Activated CD4-positive, alpha-beta T cell treated with anti-CD3 and anti-CD28 coated beads, Interleukin-2, Interleukin-6, amounts not matched to agents 100 ng/mL and 50 ng/mL, durations not matched to agents 16 hours and 8 hours (primary cell): Measurements from ENCODE around the gene RPL41.
A peak's percentile ranks its signal among the peaks of the same experiment; 100 is the strongest.
"Not testable (repeated sequence)": the region's sequence is repeated elsewhere in the genome, so short reads cannot be mapped to it uniquely, and the experiment has no call there.

Source experiments
- DNase-seq: peaks from one replicate; pipeline ENCODE4 v3.0.0-alpha.2; 2020

Gene RPL41

DNA sequence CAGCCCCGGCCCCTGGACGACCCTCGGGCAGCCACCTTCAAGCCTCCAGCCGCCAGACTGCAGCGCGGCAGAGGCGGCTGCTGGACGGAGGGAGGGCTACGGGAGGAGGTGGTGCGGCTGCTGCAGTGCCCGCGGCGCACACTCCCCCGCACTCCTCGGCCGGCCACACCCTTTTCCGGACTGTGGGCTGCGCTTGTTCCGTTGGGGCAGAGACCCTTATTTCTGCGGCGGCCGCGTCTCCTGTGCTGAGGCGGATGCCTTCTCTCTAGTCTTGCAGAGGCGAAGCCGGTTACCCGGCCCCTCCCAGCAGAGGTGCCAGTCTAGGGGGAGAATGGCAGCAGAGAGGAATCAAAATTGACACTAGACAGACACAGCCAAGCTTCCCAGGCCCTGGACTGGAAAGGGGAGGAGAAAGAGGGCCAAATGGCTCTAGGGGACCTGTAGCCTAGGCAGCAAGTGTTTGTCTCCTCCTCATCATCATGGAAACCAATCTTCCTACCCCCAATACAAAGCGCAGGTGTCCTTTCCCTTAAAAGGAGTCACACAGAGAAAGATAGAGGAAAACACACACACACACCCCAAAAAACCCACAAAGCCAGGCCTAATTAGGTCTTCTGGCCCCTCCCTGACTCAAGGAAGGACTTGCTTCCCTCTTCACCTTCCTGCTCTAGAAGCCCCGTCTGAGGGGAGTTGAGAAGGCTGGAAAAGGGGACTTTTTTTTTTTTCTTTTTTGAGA is 12.9 kb downstream of the RPL41 start:
- DNase-seq = peak; percentile 85

DNA sequence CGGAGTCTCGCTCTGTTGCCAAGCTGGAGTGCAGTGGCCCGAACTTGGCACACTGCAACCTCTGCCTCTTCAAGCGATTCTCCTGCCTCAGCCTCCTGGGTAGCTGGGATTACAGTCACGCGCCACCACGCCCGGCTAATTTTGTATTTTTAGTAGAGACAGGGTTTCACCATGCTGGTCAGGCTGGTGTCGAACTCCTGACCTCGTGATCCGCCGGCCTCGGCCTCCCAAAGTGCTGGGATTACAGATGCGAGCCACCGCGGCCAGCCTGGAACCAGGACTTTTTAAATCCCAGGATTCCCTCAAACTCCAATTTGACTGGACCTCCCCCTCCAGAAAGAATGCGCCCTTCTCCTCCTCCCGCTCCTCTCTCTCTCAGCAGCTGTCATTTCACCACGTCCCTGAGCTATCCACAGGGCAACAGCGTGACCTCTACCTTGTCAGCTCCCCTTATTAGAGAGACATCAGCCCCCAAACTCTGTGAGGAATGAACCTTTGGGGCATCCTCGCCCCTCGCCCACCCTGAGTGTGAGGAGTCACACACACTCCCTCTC is 13.6 kb downstream of the RPL41 start:
- no peak for DNase-seq

GRCh38 chr12:56130876-56131275 is 14.4 kb downstream of the RPL41 start:
- DNase-seq = no peak

- DNase-seq = no peak
Observed at GRCh38 chr12:56134897-56135296, 18.5 kb downstream of the RPL41 start.

- no peak for DNase-seq
Observed at GRCh38 chr12:56137853-56138571, 21.6 kb downstream of the RPL41 start.

DNA sequence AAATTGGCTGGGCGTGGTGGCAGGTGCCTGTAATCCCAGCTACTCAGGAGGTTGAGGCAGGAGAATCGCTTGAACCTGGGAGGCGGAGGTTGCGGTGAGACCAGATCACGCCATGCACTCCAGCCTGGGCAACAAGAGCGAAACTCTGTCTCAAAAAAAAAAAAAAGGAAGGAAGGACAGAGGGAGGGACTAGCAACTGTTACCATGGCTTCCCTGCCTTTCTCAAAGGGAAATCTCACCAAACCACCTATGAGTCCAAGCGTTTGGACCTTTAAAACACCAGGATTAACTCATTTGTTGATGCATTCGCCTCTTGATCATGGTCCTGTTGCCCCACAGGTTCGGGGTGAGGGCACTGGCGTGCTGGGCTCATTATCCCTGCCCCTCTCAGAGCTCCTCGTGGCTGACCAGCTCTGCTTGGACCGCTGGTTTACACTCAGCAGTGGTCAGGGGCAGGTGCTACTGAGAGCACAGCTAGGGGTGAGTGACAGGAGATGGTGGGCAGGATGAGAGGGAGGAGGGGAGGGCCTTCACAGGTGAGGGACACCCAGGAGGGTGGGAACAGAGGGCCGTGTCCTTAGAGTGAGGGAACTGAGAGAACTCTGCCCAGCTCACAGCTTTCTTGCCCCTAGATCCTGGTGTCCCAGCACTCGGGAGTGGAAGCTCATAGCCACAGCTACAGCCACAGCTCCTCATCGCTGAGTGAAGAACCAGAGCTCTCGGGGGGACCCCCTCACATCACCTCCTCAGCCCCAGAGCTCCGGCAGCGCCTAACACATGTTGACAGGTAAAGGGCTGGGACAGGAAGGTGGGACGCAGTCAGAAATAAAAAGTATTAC is 25.7 kb downstream of the RPL41 start:
- no peak for DNase-seq

DNA sequence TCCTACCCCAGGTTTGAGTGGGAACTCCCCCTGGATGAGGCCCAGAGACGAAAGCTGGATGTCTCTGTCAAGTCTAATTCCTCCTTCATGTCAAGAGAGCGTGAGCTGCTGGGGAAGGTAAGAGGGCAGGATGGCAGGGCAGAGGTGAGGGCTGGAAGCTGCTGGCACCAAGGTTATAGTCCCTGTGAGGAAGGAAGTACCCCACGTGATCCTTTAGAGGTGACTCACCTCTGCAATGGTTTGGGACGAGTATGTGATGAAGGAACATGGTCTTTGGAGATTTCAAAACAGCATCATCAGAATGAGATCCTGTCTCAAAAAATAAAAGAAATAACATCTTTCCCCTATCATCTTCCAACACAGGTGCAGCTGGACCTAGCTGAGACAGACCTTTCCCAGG is 26.8 kb downstream of the RPL41 start:
- no peak for DNase-seq

- no peak for DNase-seq
Observed at GRCh38 chr12:56143870-56144269, 27.4 kb downstream of the RPL41 start.

DNA sequence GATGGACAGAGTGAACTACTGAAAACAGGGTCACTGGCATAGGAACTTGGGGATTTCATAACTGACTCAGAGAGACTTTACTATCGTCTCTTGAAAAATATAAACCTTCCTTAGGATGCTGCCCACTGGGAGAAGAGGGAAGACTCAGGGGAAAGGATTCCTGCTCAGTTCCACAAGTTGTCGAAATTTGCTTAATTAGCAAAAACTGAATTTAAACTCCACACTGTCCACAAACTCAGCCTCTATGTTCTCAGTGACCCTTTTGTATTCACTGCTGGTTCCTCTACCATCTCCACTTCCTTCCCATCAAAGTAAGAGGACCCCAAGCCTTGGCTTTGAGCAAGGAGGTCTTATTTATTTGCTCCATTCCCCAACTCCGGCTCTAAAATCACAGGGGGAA is 28.8 kb downstream of the RPL41 start:
- DNase-seq = no peak

DNA sequence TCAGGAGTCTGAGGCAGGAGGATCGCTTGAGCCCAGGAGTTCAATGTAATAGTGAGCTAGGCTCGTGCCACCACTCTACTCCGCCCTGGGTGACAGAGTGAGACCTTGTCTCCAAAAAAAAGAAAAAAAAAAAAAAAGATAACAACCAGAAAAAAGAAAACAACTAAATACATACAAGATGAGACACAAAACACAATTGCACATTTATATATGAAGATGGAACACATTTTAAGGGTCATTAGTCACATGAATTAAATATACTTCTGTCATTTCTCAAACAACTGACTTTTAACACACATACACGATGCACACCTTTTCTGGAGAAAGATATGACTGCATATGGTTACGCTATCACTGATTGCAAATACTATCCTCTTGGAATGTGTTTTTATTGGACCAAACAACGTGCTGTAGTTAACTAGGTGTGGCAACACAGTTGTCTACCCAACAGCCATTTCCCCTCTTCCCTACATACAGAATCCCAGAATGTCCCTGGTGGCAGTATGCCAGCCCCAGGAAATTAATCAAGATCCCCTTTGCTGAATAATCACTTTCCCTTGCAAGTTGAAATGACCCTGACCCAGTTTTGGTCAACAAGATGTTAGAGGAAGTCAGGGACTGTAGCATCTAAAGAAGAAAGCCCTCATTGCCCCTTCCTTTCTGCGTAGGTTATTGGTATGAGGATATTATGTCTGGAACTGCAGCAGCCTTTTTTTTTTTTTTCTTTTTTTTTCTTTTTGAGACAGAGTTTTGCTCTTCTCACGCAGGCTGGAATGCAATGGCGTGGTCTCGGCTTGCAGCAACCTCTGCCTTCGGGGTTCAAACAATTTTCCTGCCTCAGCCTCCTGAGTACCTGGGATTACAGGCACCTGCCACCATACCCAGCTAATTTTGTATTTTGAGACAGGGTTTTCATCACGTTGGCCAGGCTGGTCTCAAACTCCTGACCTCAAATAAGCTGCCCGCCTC is 30.3 kb downstream of the RPL41 start:
- no peak for DNase-seq

DNA sequence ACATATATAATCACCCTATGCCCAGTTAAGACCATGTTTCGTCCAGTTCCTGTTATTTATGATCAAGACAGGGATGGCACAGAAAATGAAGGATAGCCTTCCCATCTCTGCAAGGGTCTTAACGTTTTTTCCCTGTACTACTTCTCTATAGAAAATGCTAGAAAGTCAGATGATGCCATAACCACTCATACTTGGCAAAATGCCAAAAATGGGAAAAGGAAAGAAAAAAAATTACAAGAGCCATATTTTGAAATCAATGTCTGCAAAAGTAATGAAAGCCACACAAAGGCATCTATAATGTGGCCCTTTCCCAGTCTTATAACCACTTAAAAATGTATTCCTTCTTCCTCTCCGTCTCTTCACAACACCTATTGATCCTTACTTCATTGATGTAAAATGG is 34.1 kb downstream of the RPL41 start:
- no peak for DNase-seq

GRCh38 chr12:56151672-56152131 is 35.3 kb downstream of the RPL41 start:
- peak; percentile 79 for DNase-seq

DNA sequence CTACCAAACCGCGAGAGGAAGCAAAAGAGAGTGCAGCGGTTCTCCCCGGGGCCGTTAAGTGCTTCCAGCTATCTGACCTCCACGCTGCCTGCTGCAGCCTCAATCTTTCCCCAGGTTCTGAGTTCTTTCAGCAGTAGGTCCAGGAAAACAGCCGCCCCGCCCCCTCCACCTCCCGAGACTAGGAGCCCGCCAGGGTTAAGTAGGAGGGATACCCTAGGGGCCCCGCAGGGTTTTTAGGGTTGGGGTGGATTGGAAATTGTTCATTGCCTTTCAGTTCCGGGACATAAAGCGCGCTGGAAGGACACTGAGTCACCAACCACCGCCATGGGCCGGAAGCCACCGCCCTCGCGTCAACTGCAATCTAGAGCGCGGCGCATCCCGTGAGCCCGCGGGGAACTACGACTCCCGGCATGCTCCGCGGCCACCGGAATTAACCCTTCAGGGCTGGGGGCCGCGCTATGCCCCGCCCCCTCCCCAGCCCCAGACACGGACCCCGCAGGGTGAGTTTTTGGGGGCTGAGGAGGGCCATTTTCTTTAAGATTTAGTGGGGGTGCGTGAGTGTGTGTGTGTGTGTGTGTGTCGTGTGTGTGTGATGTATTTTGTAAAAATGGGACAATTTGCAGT is 35.8 kb downstream of the RPL41 start, which contains the start of gene MYL6B:
TSS of gene MYL6B (plus strand) at position 456 of the 624 bp plus-strand sequence. CDS start 1,332 bp downstream, outside the sequence.
- DNase-seq = peak; percentile 96

DNA sequence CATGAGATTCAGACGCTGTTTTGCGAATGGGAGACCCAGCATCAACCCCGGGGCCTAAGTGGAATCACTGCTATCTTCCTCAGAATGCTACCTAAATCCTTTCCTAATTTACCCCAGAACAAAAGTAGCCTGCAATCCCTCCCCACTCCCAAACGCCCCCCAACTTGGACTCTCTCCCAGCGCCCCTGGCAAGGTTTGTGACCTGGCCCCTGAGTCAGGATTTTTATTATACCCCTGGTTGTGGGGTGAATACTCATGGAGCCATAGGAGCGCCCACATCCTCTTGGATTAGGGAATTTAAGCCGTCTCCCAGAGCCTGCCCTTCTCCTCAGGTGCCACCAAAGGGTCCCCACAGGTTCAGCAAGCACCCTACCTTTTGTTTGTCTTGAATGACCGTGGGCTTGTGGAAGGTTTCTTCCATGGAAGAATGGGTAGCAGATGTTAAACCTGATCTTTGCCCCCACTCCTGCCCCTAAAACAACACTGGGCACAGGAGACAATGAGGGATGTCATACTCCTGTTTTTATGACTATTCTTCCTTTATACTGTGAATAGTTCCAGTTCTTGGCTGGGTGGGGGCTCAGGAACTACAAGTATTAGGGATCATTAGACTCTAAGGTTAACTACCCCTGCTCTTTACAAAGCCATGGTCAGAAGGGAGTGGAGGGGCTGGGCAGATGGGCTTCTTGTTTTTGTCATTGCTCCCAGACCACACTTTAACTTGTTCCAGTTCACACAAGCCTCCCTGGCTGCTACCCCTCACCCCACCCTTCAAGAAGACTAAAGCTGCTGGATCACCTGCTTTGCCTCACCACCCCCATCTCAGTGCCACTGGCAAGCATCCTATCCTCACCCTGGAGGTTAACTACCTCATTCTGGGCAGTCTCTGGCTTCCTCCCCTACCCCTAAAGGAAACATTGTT is 36.6 kb downstream of the RPL41 start:
- no peak for DNase-seq

DNA sequence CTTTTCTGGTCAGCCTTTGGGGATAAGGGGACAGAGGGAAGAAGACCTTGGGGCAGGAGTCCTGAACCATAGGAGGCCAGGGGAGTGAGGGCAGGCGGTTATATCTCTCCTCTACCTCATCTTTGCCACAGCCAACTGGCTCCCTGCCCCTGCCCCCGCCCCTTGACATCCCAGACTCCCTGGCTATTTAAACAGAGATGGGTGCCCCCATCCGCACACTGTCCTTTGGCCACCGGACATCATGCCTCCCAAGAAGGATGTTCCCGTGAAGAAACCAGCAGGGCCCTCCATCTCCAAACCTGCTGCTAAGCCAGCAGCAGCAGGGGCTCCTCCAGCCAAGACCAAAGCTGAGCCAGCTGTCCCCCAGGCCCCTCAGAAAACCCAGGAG is 37.2 kb downstream of the RPL41 start:
- DNase-seq = no peak

- no peak for DNase-seq
Observed at GRCh38 chr12:56154246-56154771, 37.9 kb downstream of the RPL41 start.

DNA sequence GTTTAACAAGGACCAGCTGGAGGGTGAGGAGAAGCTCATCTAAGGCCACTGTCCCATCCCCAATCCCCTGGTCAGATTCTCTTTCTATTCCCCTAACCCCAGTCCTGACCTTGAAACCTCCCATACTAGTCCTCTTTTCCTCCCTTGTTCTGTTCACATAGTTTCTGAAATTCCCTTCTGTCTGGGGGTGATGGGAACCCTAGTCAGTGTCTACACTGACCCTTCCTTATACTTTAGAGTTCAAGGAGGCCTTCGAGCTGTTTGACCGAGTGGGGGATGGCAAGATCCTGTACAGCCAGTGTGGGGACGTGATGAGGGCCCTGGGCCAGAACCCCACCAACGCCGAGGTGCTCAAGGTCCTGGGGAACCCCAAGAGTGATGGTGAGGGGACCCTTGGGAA is 38.4 kb downstream of the RPL41 start:
- no peak for DNase-seq

DNA sequence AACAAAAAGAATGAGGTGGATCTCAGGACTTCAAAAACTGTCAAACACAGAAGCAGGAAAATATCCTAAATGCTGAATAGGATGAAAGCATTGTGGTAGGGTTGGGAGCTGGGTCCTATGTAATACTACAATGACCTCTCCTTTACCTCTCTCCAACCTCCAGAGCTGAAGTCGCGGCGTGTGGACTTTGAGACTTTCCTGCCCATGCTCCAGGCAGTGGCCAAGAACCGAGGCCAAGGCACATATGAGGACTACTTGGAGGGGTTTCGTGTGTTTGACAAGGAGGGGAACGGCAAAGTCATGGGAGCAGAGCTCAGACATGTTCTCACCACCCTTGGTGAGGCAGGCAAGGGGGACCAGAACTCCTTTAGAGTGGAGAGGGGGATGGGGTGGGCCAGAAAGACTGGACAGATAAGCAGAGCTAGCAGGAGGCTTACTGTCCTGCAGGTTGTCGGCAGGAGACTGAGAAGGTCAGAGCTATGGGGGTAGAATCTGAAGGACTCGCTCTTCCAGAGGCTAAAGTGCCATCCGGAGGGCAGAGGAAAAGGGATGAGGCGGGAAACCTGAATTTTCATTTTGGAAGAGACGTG is 38.9 kb downstream of the RPL41 start:
- DNase-seq = no peak

DNA sequence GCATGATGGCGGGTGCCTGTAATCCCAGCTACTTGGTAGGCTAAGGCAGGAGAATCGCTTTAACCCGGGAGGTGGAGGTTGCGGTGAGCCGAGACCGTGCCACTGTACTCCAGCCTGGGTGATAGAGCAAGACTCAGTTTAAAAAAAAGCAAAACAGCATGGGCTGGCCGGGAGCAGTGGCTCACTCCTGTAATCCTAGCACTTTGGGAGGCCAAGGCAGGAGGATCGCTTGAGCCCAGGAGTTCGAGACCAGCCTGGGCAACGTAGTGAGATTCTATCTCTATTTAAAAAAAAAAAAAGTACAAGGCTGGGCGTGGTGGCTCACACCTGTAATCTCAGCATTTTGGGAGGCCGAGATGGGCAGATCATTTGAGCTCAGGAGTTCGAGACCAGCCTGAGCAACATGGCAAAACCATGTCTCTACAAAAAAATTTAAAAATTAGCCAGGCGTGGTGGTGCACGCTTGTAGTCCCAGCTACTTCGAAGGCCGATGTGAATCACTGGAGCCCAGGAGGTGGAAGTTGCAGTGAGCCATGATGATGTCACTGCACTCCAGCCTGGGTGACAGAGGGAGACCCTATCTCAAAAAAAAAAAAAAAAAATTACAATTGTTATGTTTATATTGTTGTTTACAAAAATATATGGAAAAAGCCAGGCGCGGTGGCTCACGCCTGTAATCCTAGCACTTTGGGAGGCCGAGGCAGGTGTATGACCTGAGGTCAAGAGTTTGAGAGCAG is 40.2 kb downstream of the RPL41 start:
- DNase-seq = not testable (repeated sequence)
